Left ventricle myocardium inferior (tissue), 1 donor: ENCODE measurements around the gene ELAC1. TPM values are rescaled to one million over a fixed set of nuclear protein-coding genes. Genes with fewer than 3 reads are reported as not detected.

Experiments used
- DNase-seq: peaks from one replicate; pipeline ENCODE4 v3.0.0-alpha.2; 2020
- H3K27ac ChIP-seq: fragments of 200-600 bp; replicated peaks from 2 replicates; pipeline ENCODE4 v1.8.0; 2021
- H3K27me3 ChIP-seq: fragments of 200-600 bp; 2 replicates; pipeline ENCODE4 v1.8.0; 2021; ENCODE audit warnings: low read depth
- H3K36me3 ChIP-seq: fragments of 200-600 bp; 2 replicates; pipeline ENCODE4 v1.8.0; 2021
- H3K4me1 ChIP-seq: fragments of 200-600 bp; 2 replicates; pipeline ENCODE4 v1.8.0; 2021
- H3K4me3 ChIP-seq: fragments of 200-600 bp; 2 replicates; pipeline ENCODE4 v1.8.0; 2021; ENCODE audit warnings: mild to moderate bottlenecking, moderate library complexity
- H3K9me3 ChIP-seq: fragments of 200-600 bp; replicated peaks from 2 replicates; pipeline ENCODE4 v1.8.0; 2021
- intact Hi-C: fragments of 100-400 bp; cut with micrococcal nuclease; formaldehyde crosslinking; loops from one replicate; pipeline ENCODE4 v1.11.0; 2022
- total RNA-seq: library from RNA; stranded (reverse); fragmentation: NEBNext Ultra II Directional; extraction: Animal tissue kit (Norgen Biotek cat#: 25700); gene quantifications from one replicate; pipeline ENCODE4 v1.2.1, GENCODE V29; 2021
- TF ChIP-seq, protein P1 (sequence below): fragments of 200-600 bp; IDR thresholded peaks from 2 replicates; pipeline ENCODE4 v1.8.0; 2021; ENCODE audit warnings: antibody characterized with exemption, mild to moderate bottlenecking, borderline replicate concordance
- donor health status: DM: no; HTN: yes; CAD: no; lungs with severe emphysema.

ELAC1 gene
- total RNA-seq, 1 donor from 2014 or later = 5.2 TPM

DNA sequence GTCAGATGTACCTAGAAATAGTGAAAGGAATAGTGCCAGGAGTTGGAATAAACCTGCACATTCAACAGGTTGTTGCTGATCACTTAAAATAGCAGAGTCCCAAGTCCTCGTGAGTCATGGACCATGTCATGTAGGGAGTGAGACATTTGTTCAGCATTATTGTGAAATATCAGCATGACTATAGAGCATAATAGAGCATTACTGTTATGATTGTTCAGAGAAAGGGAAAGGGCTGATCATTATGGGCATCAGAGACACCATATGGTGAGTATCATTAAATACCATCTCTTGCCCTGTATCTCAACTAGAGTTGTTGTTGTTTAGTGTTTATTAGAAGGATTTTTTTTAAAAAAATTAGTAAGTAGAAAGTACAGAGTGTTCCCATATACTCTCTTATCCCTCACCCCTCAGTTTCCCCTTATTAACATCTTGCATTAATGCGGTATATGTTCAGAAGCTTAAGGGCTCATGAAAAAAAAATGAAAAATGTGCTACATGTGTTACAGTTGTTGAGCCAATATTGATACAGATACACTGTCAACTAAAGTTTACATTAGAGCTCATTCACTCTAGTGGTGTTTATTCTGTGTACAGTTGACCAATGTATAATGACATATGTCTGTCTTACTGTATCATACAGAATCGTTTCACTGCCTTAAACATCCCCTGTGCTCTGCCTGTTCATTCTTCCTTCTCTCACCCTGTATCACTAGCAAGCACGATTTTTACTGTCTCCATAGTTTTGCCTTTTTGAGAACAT, 5.7 kb downstream of the ELAC1 start:
- H3K9me3 ChIP-seq = no peaks in the 10 kb centered on the region
- intact Hi-C loops = loop anchor here (10.0 kb wide), 1 partner anchor 51 kb away; no protein-coding TSS in a partner anchor
- H3K4me3 ChIP-seq = no peak overlapping the region
- TF ChIP-seq, protein P1, sequence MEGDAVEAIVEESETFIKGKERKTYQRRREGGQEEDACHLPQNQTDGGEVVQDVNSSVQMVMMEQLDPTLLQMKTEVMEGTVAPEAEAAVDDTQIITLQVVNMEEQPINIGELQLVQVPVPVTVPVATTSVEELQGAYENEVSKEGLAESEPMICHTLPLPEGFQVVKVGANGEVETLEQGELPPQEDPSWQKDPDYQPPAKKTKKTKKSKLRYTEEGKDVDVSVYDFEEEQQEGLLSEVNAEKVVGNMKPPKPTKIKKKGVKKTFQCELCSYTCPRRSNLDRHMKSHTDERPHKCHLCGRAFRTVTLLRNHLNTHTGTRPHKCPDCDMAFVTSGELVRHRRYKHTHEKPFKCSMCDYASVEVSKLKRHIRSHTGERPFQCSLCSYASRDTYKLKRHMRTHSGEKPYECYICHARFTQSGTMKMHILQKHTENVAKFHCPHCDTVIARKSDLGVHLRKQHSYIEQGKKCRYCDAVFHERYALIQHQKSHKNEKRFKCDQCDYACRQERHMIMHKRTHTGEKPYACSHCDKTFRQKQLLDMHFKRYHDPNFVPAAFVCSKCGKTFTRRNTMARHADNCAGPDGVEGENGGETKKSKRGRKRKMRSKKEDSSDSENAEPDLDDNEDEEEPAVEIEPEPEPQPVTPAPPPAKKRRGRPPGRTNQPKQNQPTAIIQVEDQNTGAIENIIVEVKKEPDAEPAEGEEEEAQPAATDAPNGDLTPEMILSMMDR = no peak
- H3K4me1 ChIP-seq = peaks cover 32% of the 10 kb centered on the region
- peaks cover 44% of the 10 kb centered on the region for H3K36me3 ChIP-seq
- no peak for DNase-seq
- H3K27ac ChIP-seq = no peak overlapping the region
- H3K27me3 ChIP-seq = no peaks in the 10 kb centered on the region

DNA sequence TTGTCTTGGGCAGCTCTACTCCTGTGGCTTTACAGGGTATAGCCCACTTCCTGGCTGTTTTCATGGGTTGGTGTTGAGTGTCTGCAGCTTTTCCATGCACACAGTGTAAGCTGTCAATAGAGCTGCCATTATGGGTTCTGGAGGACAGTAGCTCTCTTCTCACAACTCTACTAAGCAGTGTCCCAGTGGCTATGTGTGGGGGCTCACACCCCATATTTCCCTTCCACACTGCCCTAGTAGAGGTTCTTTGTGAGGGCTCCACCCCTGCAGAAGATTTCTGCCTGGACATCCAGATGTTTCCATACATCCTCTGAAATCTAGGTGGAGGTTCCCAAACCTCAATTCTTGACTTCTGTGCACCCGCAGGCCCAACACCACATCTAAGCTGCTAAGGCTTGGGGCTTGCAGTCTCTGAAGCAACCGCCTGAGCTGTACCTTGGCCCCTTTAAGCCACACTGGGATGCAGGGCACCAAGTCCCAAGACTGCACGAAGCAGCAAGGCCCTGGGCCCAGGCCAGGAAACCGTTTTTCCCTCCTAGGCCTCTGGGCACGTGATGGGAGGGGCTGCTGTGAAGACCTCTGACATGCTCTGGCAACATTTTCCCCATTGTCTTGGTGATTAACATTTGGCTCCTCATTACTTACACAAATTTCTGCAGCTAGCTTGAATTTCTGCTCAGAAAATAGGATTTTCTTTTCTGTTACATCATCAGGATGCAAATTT, 9.4 kb downstream of the ELAC1 start:
- H3K36me3 ChIP-seq = peaks cover 63% of the 10 kb centered on the region
- H3K27ac ChIP-seq = no peak overlapping the region
- TF ChIP-seq, protein P1 = no peak
- no peaks in the 10 kb centered on the region for H3K27me3 ChIP-seq
- H3K4me1 ChIP-seq = peaks cover 12% of the 10 kb centered on the region
- no peak overlapping the region for H3K4me3 ChIP-seq
- DNase-seq = no peak
- intact Hi-C loops = loop anchor here (10.0 kb wide), 1 partner anchor 48 kb away; no protein-coding TSS in a partner anchor
- H3K9me3 ChIP-seq = no peaks in the 10 kb centered on the region

DNA sequence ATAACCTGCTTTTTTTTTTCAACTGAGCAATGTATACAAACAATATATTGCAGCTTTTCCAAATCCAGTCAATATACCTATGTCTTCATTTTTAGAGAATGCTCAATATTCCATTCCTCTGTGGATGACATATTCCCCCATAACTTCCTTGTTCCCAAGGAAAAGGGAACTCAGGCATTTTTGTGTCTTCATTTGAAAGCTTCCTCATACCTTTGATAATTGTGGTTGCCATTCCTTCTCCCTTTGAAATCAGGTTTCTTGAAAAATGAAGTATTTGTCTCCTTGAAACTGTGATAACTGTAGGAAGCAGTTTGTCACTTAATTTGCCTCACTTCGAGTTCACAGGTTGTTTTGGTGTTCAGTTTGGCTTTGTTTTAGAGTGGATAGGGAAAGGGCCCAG, 13.5 kb downstream of the ELAC1 start:
- intact Hi-C loops = no loop called here
- no peaks in the 10 kb centered on the region for H3K27me3 ChIP-seq
- H3K36me3 ChIP-seq = peaks cover 61% of the 10 kb centered on the region
- H3K9me3 ChIP-seq = no peaks in the 10 kb centered on the region
- no peak for DNase-seq
- peaks cover 3% of the 10 kb centered on the region for H3K4me1 ChIP-seq
- no peak overlapping the region for H3K27ac ChIP-seq
- TF ChIP-seq, protein P1 = no peak
- no peak overlapping the region for H3K4me3 ChIP-seq

DNA sequence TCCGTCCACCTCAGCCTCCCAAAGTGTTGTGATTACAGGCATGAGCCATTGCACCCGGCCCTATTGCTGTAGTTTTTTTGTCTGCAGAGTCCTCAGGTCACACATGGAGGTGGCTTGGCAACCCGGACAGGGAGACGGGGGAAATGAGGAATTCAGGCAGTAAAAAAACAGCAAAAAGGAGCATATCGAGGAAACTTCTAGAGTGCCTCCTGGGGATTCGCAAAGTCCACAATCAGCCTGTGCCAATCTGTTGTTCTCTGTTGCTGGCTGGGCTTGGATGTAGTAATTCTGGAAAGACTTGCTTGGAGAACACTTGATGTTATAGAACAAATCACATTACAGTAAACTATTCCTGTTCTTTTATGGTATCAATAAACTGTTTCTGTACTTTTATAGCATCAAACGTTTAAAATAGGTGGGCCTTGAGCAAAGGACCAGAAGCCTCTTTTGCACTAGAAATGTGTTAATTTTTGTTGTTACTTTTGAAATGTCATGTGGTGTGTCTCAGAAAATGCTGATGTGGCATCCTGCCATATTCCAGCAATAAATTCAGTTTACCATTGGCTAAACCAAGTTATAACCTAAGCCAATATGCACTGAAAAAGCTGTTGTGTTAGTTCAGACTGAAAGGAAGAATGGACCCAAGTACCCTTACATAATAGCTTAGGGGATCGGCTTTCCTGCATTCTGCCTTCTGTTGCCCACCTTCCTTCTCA, 14.4 kb downstream of the ELAC1 start:
- no peak overlapping the region for H3K4me3 ChIP-seq
- H3K27ac ChIP-seq = no peak overlapping the region
- intact Hi-C loops = no loop called here
- peaks cover 12% of the 10 kb centered on the region for H3K4me1 ChIP-seq
- no peaks in the 10 kb centered on the region for H3K9me3 ChIP-seq
- H3K36me3 ChIP-seq = peaks cover 56% of the 10 kb centered on the region
- H3K27me3 ChIP-seq = no peaks in the 10 kb centered on the region
- TF ChIP-seq, protein P1 = no peak
- DNase-seq = no peak

DNA sequence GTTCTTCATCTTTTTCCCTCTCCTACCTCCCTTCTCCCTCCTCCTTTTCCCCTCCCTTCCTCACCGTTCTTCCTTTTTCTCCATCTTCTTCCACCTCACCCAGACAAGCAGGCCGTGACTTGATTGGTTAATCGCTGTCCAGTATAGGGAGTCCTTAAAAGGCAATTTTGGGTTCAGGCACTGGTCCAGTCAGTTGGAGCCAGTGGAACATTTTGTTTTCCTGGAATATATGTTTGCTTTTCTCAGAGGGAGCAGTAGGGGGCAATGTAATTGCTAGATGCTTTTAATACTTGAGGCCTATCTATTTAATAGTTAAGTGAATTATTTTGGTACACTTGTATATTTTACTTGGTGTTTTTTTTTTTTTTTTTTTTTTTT, 15.0 kb downstream of the ELAC1 start:
- Histone ChIP-seq H3K27ac (no peak overlapping the region), H3K9me3 (no peaks in the 10 kb centered on the region), H3K36me3 (peaks cover 51% of the 10 kb centered on the region), H3K4me3 (no peak overlapping the region), H3K4me1 (peaks cover 17% of the 10 kb centered on the region), H3K27me3 (no peaks in the 10 kb centered on the region)
- DNase-seq = no peak
- TF ChIP-seq, protein P1 = no peak
- intact Hi-C loops = no loop called here
